ENCODE measurements around the gene CDH23. TPM values are rescaled to one million over a fixed set of nuclear protein-coding genes. Genes with fewer than 3 reads are reported as not detected.
A peak's percentile ranks its signal among the peaks of the same experiment; 100 is the strongest.

CDH23 gene
- total RNA-seq, 1 experiment from 2014 or later = 0.29 TPM

DNA sequence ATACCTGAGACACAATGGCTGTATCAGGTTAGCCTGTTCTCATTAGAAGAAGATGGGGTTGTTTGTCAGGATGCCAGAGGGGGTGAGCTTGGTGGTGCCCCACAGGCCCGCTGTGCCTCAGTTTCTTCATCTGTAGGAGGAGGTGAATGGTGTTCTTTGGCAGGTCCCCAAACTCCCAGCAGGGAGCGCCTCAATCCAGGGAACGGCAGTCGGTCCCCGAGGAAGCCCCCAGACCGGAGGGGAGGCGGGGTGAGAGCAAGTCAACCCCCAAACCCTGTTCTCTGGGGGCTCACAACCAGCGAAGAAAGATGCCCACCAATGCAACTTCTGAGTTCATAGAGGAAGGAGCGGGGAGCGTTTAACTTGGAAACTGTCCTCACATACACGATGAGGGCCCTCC is 306.9 kb downstream of the CDH23 start:
- DNase-seq (ENCODE audit: low read depth, low spot score) = no peak
- in situ Hi-C loops (cut with HindIII; ENCODE audit: low pct_unique_long_range_greater_than_20kb, low sequenced_read_pairs) = no loop called here

DNA sequence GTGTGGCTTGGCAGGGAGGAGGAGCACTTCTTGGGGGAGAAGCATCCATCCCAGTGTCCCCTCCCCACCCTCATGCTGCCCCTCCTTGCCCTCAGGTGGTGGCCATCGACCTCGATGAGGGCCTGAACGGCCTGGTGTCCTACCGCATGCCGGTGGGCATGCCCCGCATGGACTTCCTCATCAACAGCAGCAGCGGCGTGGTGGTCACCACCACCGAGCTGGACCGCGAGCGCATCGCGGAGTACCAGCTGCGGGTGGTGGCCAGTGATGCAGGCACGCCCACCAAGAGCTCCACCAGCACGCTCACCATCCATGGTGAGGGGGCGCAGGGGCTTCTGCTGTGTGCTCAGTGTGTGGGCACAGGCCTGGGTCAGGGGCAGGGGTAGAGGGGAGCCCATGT is 308.1 kb downstream of the CDH23 start:
- no peak for DNase-seq (ENCODE audit: low read depth, low spot score)
- in situ Hi-C loops (cut with HindIII; ENCODE audit: low pct_unique_long_range_greater_than_20kb, low sequenced_read_pairs) = no loop called here

DNA sequence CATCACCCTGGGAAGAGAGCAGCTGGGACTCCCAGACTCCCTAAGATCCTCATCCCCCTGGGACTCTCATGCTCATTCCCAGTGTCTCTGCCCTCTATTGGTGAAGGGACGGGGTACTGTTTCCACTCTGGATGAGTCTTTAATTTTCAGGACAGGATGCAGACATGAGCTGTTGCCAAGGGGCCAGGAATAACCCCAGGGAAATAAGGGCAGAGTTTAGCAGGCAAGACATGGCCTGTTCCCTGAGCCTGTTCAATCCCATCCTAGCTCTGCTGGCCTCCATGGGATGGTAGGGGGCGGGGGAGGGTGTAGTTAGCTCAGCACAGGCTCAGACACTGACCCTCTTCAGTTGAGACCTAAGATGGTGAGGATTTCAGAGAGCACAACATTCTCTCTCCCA is 308.9 kb downstream of the CDH23 start:
- DNase-seq (ENCODE audit: low read depth, low spot score) = no peak
- in situ Hi-C loops (cut with HindIII; ENCODE audit: low pct_unique_long_range_greater_than_20kb, low sequenced_read_pairs) = no loop called here

DNA sequence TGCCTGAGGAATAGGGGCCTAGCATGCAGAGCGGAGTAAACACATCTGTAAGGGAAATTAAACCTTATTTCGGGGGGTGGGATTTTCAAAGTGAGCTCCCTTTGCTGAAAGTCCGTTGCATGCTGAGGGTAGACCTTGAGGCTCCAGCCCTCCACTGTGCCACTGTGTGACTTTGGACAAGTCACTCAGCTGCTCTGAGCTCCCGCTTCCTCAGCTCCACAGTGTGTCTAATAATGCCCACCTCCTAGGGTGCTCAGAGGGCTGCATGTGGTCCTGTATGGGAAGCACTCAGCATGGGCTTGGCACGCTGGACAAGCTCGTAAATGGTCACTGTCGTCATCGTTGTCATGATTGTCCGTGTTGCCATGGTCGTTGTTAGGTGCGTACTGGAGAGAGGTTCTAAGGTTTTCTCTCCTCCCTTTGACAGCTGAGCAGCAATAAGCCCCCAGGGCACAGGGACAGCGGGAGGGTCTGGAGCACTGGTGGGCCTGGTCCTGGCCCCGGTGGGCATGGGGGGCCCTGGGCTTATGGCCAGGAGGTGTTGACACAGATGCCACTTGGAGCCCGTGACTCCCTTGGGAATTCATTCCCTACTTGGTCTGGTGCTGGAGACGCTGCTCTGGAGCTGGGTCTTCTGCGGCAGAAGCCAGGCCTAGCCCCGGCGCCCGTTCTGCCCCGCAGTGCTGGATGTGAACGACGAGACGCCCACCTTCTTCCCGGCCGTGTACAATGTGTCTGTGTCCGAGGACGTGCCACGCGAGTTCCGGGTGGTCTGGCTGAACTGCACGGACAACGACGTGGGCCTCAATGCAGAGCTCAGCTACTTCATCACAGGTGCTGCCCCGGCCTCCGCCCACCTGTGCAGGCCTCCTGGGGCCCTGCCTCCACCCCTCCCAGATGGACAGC is 309.7 kb downstream of the CDH23 start:
- DNase-seq (ENCODE audit: low read depth, low spot score) = no peak
- in situ Hi-C loops (cut with HindIII; ENCODE audit: low pct_unique_long_range_greater_than_20kb, low sequenced_read_pairs) = no loop called here

GRCh38 chr10:71707240-71707789 is 310.6 kb downstream of the CDH23 start:
- in situ Hi-C loops (cut with HindIII; ENCODE audit: low pct_unique_long_range_greater_than_20kb, low sequenced_read_pairs) = no loop called here
- DNase-seq (ENCODE audit: low read depth, low spot score) = no peak

GRCh38 chr10:71708301-71708703 is 311.6 kb downstream of the CDH23 start:
- in situ Hi-C loops (cut with HindIII; ENCODE audit: low pct_unique_long_range_greater_than_20kb, low sequenced_read_pairs) = no loop called here
- peak; percentile 53 for DNase-seq (ENCODE audit: low read depth, low spot score)

- DNase-seq (ENCODE audit: low read depth, low spot score) = no peak
- in situ Hi-C loops (cut with HindIII; ENCODE audit: low pct_unique_long_range_greater_than_20kb, low sequenced_read_pairs) = no loop called here
Observed at GRCh38 chr10:71708897-71709882, 312.5 kb downstream of the CDH23 start.

DNA sequence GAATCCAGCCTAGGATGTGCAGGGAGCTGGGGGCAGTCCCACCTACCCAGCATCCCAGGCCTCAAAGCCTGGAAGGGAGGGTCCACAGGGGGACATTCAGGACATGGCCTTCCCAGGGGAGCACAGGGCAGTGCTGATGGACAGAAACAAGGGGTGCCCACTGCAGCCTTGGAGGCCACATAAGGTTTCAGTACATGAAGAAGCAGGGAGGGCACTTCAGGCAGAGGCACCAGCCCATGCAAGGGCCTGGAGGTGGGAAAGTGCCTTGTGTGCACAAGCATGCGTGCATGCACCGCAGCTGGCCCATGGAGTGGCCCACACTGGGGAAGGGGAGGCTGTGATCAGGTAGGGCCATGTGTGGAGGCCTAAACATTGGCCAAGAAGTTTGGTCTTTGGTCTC is 313.8 kb downstream of the CDH23 start:
- no peak for DNase-seq (ENCODE audit: low read depth, low spot score)
- in situ Hi-C loops (cut with HindIII; ENCODE audit: low pct_unique_long_range_greater_than_20kb, low sequenced_read_pairs) = no loop called here

DNA sequence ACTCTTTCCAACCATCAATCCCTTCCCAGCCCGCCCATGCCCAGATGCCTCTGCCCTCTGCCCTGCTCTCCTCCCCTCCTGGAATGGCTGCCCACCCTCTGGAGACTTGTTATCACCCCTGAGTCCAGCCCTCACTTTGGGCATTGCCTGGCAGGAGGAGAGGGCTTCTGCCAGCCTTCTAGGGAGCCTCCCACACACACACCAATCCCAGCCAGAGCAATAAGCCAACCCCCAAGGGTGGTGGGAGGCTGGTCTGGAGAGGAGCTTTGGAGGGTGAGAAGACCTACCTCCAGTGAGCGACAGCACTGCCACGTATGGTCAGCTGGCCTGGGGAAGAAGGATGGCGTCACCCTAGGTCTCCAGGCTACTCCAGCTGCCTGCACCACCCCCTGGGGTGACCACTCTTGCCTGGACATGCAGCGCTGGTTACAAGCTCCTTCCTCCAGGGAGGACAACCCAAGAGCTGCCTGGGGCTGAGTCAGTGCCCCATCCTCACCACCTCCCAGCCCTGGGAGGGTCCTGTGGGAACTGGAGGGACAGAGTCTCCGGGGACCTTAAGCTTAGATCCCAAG is 314.4 kb downstream of the CDH23 start:
- no peak for DNase-seq (ENCODE audit: low read depth, low spot score)
- in situ Hi-C loops (cut with HindIII; ENCODE audit: low pct_unique_long_range_greater_than_20kb, low sequenced_read_pairs) = no loop called here

GRCh38 chr10:71712170-71712569 is 315.4 kb downstream of the CDH23 start:
- in situ Hi-C loops (cut with HindIII; ENCODE audit: low pct_unique_long_range_greater_than_20kb, low sequenced_read_pairs) = no loop called here
- no peak for DNase-seq (ENCODE audit: low read depth, low spot score)

DNA sequence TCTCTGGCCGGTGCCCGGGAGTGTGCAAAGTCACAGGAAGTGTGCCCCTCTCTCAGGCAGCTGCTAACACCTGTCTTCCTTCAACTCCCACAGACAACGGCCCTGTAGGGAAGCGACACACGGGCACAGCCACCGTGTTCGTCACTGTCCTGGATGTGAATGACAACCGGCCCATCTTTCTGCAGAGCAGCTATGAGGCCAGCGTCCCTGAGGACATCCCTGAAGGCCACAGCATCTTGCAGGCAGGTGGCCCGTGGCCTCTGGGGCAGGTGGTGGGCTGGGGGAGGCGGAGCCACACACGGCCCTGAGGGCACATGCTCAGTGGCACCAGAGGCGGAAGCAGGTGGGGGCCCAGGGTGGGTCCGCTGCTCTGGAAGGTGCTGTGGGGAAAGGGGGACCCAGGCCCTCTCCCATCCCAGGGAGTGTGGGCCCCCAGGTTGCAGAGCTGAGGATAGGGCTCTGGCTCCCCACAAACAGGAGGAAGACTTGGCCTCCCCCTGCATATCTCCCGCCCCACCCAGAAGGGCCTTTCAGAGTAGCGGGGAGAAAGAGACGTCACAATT is 315.9 kb downstream of the CDH23 start:
- DNase-seq (ENCODE audit: low read depth, low spot score) = no peak
- in situ Hi-C loops (cut with HindIII; ENCODE audit: low pct_unique_long_range_greater_than_20kb, low sequenced_read_pairs) = no loop called here

- in situ Hi-C loops (cut with HindIII; ENCODE audit: low pct_unique_long_range_greater_than_20kb, low sequenced_read_pairs) = no loop called here
- peak; percentile 4 for DNase-seq (ENCODE audit: low read depth, low spot score)
Observed at GRCh38 chr10:71713135-71714030, 316.7 kb downstream of the CDH23 start.

GRCh38 chr10:71714031-71714410 is 317.3 kb downstream of the CDH23 start:
- DNase-seq (ENCODE audit: low read depth, low spot score) = no peak
- in situ Hi-C loops (cut with HindIII; ENCODE audit: low pct_unique_long_range_greater_than_20kb, low sequenced_read_pairs) = no loop called here

GRCh38 chr10:71714592-71714991 is 317.9 kb downstream of the CDH23 start:
- no peak for DNase-seq (ENCODE audit: low read depth, low spot score)
- in situ Hi-C loops (cut with HindIII; ENCODE audit: low pct_unique_long_range_greater_than_20kb, low sequenced_read_pairs) = no loop called here

DNA sequence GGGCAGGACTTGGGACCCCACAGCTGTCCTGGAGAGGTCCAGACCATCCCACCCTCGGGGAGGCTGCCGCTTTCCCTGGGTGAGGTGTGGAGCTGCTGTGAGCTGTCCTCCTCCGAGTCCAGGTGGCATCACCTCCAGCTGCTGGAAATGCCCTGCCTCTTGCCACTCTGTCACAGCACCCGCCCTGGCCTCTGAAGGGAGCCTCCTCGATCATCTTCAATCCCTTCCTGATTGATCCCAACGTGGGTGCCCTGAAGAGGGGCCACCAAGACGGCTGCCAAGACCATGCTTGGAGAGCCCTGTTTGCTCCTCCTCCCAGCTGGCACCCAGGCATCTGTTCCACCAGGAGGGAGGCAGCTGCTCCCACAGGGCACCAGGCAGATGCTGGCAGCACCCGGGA is 318.3 kb downstream of the CDH23 start:
- in situ Hi-C loops (cut with HindIII; ENCODE audit: low pct_unique_long_range_greater_than_20kb, low sequenced_read_pairs) = no loop called here
- no peak for DNase-seq (ENCODE audit: low read depth, low spot score)

DNA sequence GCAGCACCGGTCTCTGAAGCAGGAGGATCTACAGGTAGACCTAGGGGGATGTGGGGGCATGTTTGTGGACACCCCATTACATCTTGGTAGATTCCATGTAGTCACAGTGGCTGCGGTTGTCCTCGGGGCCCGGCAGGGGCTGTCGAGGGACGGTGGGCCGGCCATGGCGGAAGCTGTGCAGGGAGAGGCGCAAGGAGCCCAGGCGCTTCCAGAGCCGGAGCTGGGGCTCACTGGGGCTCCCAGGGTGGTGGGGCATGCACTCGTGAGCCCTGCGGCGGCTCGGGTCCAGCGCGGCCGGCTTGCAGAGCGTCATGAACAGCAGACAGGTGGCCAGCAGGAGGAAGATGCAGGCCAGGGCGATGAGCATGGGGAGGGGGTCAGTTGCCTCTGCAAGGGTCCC is 319.1 kb downstream of the CDH23 start:
- in situ Hi-C loops (cut with HindIII; ENCODE audit: low pct_unique_long_range_greater_than_20kb, low sequenced_read_pairs) = no loop called here
- no peak for DNase-seq (ENCODE audit: low read depth, low spot score)

DNA sequence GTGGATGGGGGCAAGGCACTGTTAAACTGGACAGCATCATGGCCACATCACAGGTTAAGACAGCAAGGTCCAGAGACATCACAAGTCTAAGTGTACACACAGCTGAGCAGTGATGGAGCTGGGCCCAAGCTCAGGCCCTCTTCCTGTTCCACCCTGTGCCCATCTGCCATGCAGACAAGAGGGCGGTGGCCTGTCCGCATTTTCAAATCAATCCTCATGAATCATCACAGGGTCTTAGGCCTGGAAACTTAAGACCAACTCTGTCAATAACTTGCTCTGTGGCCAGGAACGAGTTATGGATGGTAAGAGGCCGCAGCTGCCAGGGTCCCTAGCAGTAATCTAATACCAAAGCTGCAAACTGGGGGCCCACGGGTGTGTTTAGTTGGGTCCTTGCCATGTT is 319.7 kb downstream of the CDH23 start:
- in situ Hi-C loops (cut with HindIII; ENCODE audit: low pct_unique_long_range_greater_than_20kb, low sequenced_read_pairs) = no loop called here
- no peak for DNase-seq (ENCODE audit: low read depth, low spot score)
